GM19468 (cell line): Measurements from ENCODE around the gene SOCS3.

Source experiments
- ATAC-seq: cut with Tn5 transposase; IDR thresholded peaks from one replicate; pipeline ENCODE4 v1.9.1; 2021; ENCODE audit warnings: mild to moderate bottlenecking, moderate library complexity, moderate number of reproducible peaks; ENCODE audit not compliant: unreplicated experiment; ENCODE audit errors: extremely low read depth

SOCS3 gene

GRCh38 chr17:78391843-78392242, 32.0 kb upstream of the SOCS3 start:
- no peak for ATAC-seq

- ATAC-seq: no peak
Measured at GRCh38 chr17:78391051-78391431, 31.2 kb upstream of the SOCS3 start.

GRCh38 chr17:78390241-78391050, 30.6 kb upstream of the SOCS3 start:
- no peak for ATAC-seq

- ATAC-seq: no peak
Measured at GRCh38 chr17:78387977-78388941, 28.4 kb upstream of the SOCS3 start.

- no peak for ATAC-seq
Measured at GRCh38 chr17:78384479-78385175, 24.8 kb upstream of the SOCS3 start.

- no peak for ATAC-seq
Measured at GRCh38 chr17:78383725-78384471, 24.0 kb upstream of the SOCS3 start.

GRCh38 chr17:78381601-78382232, 21.8 kb upstream of the SOCS3 start:
- no peak for ATAC-seq

- ATAC-seq: no peak
Measured at GRCh38 chr17:78380370-78380769, 20.5 kb upstream of the SOCS3 start.

- no peak for ATAC-seq
Measured at GRCh38 chr17:78379131-78379491, 19.2 kb upstream of the SOCS3 start.

- ATAC-seq: peak; percentile 28
Measured at GRCh38 chr17:78378225-78379130, 18.6 kb upstream of the SOCS3 start, which contains the start of gene PGS1. Gene PGS1, plus strand, starts transcription at chr17:78378649. Its CDS starts 17 bp downstream, at chr17:78378666.

- no peak for ATAC-seq
Measured at GRCh38 chr17:78377858-78378224, 18.0 kb upstream of the SOCS3 start.

- no peak for ATAC-seq
Measured at GRCh38 chr17:78376161-78376560, 16.3 kb upstream of the SOCS3 start.

GRCh38 chr17:78375401-78376151, 15.7 kb upstream of the SOCS3 start:
- ATAC-seq: no peak

GRCh38 chr17:78374631-78375274, 14.9 kb upstream of the SOCS3 start:
- ATAC-seq: no peak

GRCh38 chr17:78374189-78374588, 14.3 kb upstream of the SOCS3 start:
- ATAC-seq: no peak

- no peak for ATAC-seq
Measured at GRCh38 chr17:78372841-78373240, 13.0 kb upstream of the SOCS3 start.

GRCh38 chr17:78371056-78371455, 11.2 kb upstream of the SOCS3 start:
- ATAC-seq: no peak
